WERI-Rb-1 (cell line): Measurements from ENCODE around the gene ARPC5.

Experiments
- DNase-seq: peaks from one replicate; pipeline ENCODE4 v3.0.0-alpha.2; 2020
- H3K27ac ChIP-seq: fragments of 250-450 bp; sonication (Bioruptor Pico); 2 replicates; pipeline ENCODE4 v1.5.1; 2020; ENCODE audit warnings: mild to moderate bottlenecking, moderate library complexity
- H3K27me3 ChIP-seq: fragments of 250-450 bp; sonication (Bioruptor Pico); 2 replicates; pipeline ENCODE4 v1.5.1; 2021; ENCODE audit warnings: mild to moderate bottlenecking, low read depth, moderate library complexity; ENCODE audit not compliant: insufficient read depth, severe bottlenecking
- H3K36me3 ChIP-seq: fragments of 250-450 bp; sonication (Bioruptor Pico); 2 replicates; pipeline ENCODE4 v1.5.1; 2020; ENCODE audit warnings: mild to moderate bottlenecking, moderate library complexity
- H3K4me3 ChIP-seq: 2 replicates; pipeline ENCODE4 v1.5.1; 2011; ENCODE audit warnings: low read depth, mild to moderate bottlenecking, control low read depth, low read length
- H3K9me3 ChIP-seq: fragments of 250-450 bp; sonication (Bioruptor Pico); 2 replicates; pipeline ENCODE4 v1.5.1; 2021; ENCODE audit warnings: mild to moderate bottlenecking, moderate library complexity; ENCODE audit not compliant: severe bottlenecking
- TF ChIP-seq, protein P1 (sequence below): IDR thresholded peaks from 2 replicates; pipeline ENCODE4 v1.5.1; 2011; ENCODE audit warnings: low read depth, mild to moderate bottlenecking, control low read depth, inconsistent platforms, low read length

ARPC5 gene

GRCh38 chr1:183652107-183652506, 16.5 kb upstream of the ARPC5 start:
- H3K9me3 ChIP-seq = no peaks in the 10 kb centered on the region
- TF ChIP-seq, protein P1, sequence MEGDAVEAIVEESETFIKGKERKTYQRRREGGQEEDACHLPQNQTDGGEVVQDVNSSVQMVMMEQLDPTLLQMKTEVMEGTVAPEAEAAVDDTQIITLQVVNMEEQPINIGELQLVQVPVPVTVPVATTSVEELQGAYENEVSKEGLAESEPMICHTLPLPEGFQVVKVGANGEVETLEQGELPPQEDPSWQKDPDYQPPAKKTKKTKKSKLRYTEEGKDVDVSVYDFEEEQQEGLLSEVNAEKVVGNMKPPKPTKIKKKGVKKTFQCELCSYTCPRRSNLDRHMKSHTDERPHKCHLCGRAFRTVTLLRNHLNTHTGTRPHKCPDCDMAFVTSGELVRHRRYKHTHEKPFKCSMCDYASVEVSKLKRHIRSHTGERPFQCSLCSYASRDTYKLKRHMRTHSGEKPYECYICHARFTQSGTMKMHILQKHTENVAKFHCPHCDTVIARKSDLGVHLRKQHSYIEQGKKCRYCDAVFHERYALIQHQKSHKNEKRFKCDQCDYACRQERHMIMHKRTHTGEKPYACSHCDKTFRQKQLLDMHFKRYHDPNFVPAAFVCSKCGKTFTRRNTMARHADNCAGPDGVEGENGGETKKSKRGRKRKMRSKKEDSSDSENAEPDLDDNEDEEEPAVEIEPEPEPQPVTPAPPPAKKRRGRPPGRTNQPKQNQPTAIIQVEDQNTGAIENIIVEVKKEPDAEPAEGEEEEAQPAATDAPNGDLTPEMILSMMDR = no peak
- H3K4me3 ChIP-seq = no peak overlapping the region
- no peaks in the 10 kb centered on the region for H3K36me3 ChIP-seq
- H3K27me3 ChIP-seq = no peaks in the 10 kb centered on the region
- no peak overlapping the region for H3K27ac ChIP-seq
- DNase-seq = no peak

- H3K27ac ChIP-seq = no peak overlapping the region
- H3K27me3 ChIP-seq = no peaks in the 10 kb centered on the region
- TF ChIP-seq, protein P1 = no peak
Measured at GRCh38 chr1:183651612-183652011, 16.0 kb upstream of the ARPC5 start.

DNA sequence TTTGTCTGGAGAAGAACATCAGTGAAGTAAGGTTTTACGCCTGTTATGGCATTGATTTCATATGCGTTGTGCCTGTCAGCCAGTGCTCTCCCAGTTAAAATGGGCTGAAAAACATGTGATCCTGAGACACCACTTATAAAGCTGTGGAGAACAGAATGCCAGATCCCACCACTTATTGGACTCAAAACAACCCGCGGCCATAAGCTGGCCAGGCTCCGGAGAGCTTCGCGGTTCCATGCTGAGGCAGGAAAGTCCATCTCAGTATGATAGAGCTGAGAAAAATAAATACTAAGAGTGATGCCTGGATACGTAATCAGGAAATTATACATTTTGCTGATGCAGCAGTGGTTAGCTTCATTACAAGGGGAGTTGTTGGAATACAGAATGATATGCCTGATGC, 12.5 kb upstream of the ARPC5 start:
- Histone ChIP-seq H3K9me3 (no peaks in the 10 kb centered on the region), H3K4me3 (no peak overlapping the region), H3K27me3 (no peaks in the 10 kb centered on the region), H3K27ac (no peak overlapping the region), H3K36me3 (no peaks in the 10 kb centered on the region)
- TF ChIP-seq, protein P1 = no peak
- no peak for DNase-seq

More at GRCh38 chr1:183651612-183652011, 16.0 kb upstream of the ARPC5 start:
- no peak for DNase-seq
- H3K36me3 ChIP-seq = no peaks in the 10 kb centered on the region
- no peaks in the 10 kb centered on the region for H3K9me3 ChIP-seq
- H3K4me3 ChIP-seq = no peak overlapping the region

DNA sequence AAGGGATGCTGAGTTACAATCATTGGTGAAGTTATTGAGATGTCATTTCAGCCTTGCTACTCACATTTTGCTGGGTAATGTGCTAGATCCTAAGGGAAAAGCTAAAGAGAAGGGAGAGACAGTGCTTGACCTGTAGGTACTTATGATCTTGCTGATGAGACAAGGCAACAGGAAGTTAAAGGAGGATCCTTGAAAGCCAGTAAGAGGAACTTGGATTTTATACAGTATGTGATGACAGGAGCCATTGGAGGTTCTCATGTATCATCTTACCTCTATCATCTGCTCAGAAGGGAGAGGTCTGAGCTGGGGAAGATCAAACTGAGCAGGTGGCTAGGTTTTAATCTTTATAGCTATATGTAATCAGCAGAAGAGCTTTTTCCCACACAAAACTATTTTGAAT, 11.2 kb upstream of the ARPC5 start:
- Histone ChIP-seq H3K36me3 (no peaks in the 10 kb centered on the region), H3K9me3 (no peaks in the 10 kb centered on the region), H3K4me3 (no peak overlapping the region), H3K27me3 (no peaks in the 10 kb centered on the region), H3K27ac (no peak overlapping the region)
- no peak for DNase-seq
- TF ChIP-seq, protein P1 = no peak

GRCh38 chr1:183645531-183645930, 9.9 kb upstream of the ARPC5 start:
- Histone ChIP-seq H3K27me3 (no peaks in the 10 kb centered on the region), H3K4me3 (no peak overlapping the region), H3K36me3 (no peaks in the 10 kb centered on the region), H3K9me3 (no peaks in the 10 kb centered on the region), H3K27ac (no peak overlapping the region)
- TF ChIP-seq, protein P1 = no peak
- no peak for DNase-seq

GRCh38 chr1:183642166-183642565, 6.6 kb upstream of the ARPC5 start:
- H3K27me3 ChIP-seq = no peaks in the 10 kb centered on the region
- DNase-seq = no peak
- no peaks in the 10 kb centered on the region for H3K36me3 ChIP-seq
- TF ChIP-seq, protein P1 = no peak
- H3K4me3 ChIP-seq = no peak overlapping the region
- no peak overlapping the region for H3K27ac ChIP-seq
- no peaks in the 10 kb centered on the region for H3K9me3 ChIP-seq
